Measurements from ENCODE around the gene SRP68.

SRP68 gene

GRCh38 chr17:76092526-76093413 lies 20.5 kb upstream of the SRP68 start:
- TF ChIP-seq CTCF (conservative IDR thresholded peaks at IDR 0.05; ENCODE audit: low read length) (no peak), EZH2phosphoT487 (IDR thresholded peaks at IDR 0.05; ENCODE audit: borderline replicate concordance) (no peak)
- Histone ChIP-seq H2AFZ (ENCODE audit: low read length) (no peak overlapping the region), H3K4me2 (ENCODE audit: low read depth, low read length, poor library complexity, severe bottlenecking) (no peak overlapping the region)

GRCh38 chr17:76091526-76092286 lies 19.4 kb upstream of the SRP68 start:
- Histone ChIP-seq H3K4me2 (ENCODE audit: low read depth, low read length, poor library complexity, severe bottlenecking) (no peak overlapping the region), H3F3A (ENCODE audit: low read depth) (no peaks in the 10 kb centered on the region), H3K9me3 (ENCODE audit: insufficient read depth, low read depth, low read length) (no peaks in the 10 kb centered on the region), H3K79me2 (ENCODE audit: insufficient read depth, low read length) (no peaks in the 10 kb centered on the region), H3K4me1 (ENCODE audit: insufficient read depth, low read length, poor library complexity, severe bottlenecking) (no peaks in the 10 kb centered on the region), H3K9ac (ENCODE audit: low read depth, low read length, poor library complexity, severe bottlenecking) (no peak overlapping the region), H3K9me2 (replicated peaks; ENCODE audit: low read depth, low read length) (no peaks in the 10 kb centered on the region), H3K4me3 (ENCODE audit: low read length, poor library complexity, severe bottlenecking) (no peak overlapping the region), H4K20me1 (ENCODE audit: insufficient read depth, low read length, poor library complexity, severe bottlenecking) (no peaks in the 10 kb centered on the region), H2AFZ (ENCODE audit: low read length) (no peak overlapping the region), H3K36me3 (ENCODE audit: insufficient read depth, low read length) (peaks cover 59% of the 10 kb centered on the region; the same call in 1 of the 2 replicates), H3K27me3 (ENCODE audit: insufficient read depth, low read length, poor library complexity, severe bottlenecking) (no peaks in the 10 kb centered on the region)
- TF ChIP-seq EZH2phosphoT487 (IDR thresholded peaks at IDR 0.05; ENCODE audit: borderline replicate concordance) (no peak), CTCF (conservative IDR thresholded peaks at IDR 0.05; ENCODE audit: low read length) (no peak)

More at GRCh38 chr17:76092526-76093413, 20.5 kb upstream of the SRP68 start:
- H3K4me3 ChIP-seq (ENCODE audit: low read length, poor library complexity, severe bottlenecking): no peak overlapping the region
- H3F3A ChIP-seq (ENCODE audit: low read depth): no peaks in the 10 kb centered on the region
- no peaks in the 10 kb centered on the region for H3K79me2 ChIP-seq (ENCODE audit: insufficient read depth, low read length)
- H3K27me3 ChIP-seq (ENCODE audit: insufficient read depth, low read length, poor library complexity, severe bottlenecking): no peaks in the 10 kb centered on the region
- no peaks in the 10 kb centered on the region for H3K9me2 ChIP-seq (replicated peaks; ENCODE audit: low read depth, low read length)
- H3K4me1 ChIP-seq (ENCODE audit: insufficient read depth, low read length, poor library complexity, severe bottlenecking): no peaks in the 10 kb centered on the region
- H3K36me3 ChIP-seq (ENCODE audit: insufficient read depth, low read length): peaks cover 59% of the 10 kb centered on the region; the same call in 1 of the 2 replicates
- no peaks in the 10 kb centered on the region for H4K20me1 ChIP-seq (ENCODE audit: insufficient read depth, low read length, poor library complexity, severe bottlenecking)
- no peaks in the 10 kb centered on the region for H3K9me3 ChIP-seq (ENCODE audit: insufficient read depth, low read depth, low read length)
- H3K9ac ChIP-seq (ENCODE audit: low read depth, low read length, poor library complexity, severe bottlenecking): no peak overlapping the region

GRCh38 chr17:76090517-76091129 lies 18.3 kb upstream of the SRP68 start:
- H3K27me3 ChIP-seq (ENCODE audit: insufficient read depth, low read length, poor library complexity, severe bottlenecking): no peaks in the 10 kb centered on the region
- no peak overlapping the region for H3K9ac ChIP-seq (ENCODE audit: low read depth, low read length, poor library complexity, severe bottlenecking)
- H3K9me2 ChIP-seq (replicated peaks; ENCODE audit: low read depth, low read length): no peaks in the 10 kb centered on the region
- H3K4me1 ChIP-seq (ENCODE audit: insufficient read depth, low read length, poor library complexity, severe bottlenecking): no peaks in the 10 kb centered on the region
- TF ChIP-seq CTCF (conservative IDR thresholded peaks at IDR 0.05; ENCODE audit: low read length) (no peak), EZH2phosphoT487 (IDR thresholded peaks at IDR 0.05; ENCODE audit: borderline replicate concordance) (no peak)
- H2AFZ ChIP-seq (ENCODE audit: low read length): no peak overlapping the region
- peaks cover 59% of the 10 kb centered on the region; the same call in 1 of the 2 replicates for H3K36me3 ChIP-seq (ENCODE audit: insufficient read depth, low read length)
- H3K79me2 ChIP-seq (ENCODE audit: insufficient read depth, low read length): no peaks in the 10 kb centered on the region
- no peak overlapping the region for H3K4me2 ChIP-seq (ENCODE audit: low read depth, low read length, poor library complexity, severe bottlenecking)
- H3K4me3 ChIP-seq (ENCODE audit: low read length, poor library complexity, severe bottlenecking): no peak overlapping the region
- no peaks in the 10 kb centered on the region for H3F3A ChIP-seq (ENCODE audit: low read depth)
- no peaks in the 10 kb centered on the region for H3K9me3 ChIP-seq (ENCODE audit: insufficient read depth, low read depth, low read length)
- no peaks in the 10 kb centered on the region for H4K20me1 ChIP-seq (ENCODE audit: insufficient read depth, low read length, poor library complexity, severe bottlenecking)
